Thoracic aorta (tissue), 2 donors: ENCODE measurements around the gene NCF4. TPM values are rescaled to one million over a fixed set of nuclear protein-coding genes. Genes with fewer than 3 reads are reported as not detected.

ENCODE experiments used
- ATAC-seq: fragments of 150-250 bp; one replicate; pipeline ENCODE4 v1.8.0; 2017; ENCODE audit warnings: low read depth; ENCODE audit not compliant: insufficient number of reproducible peaks, low FRiP score
- DNase-seq: peaks from one replicate; pipeline ENCODE4 v3.0.0-alpha.2; 2020; ENCODE audit warnings: low spot score
- H3K27ac ChIP-seq, 2 donors: fragments of 200-600 bp; sonication (generic); 1 replicate in 1 of 2; 2 replicates in 1 of 2; pipeline ENCODE4 v1.5.1; 2016; ENCODE audit warnings: mild to moderate bottlenecking in 2 of 2, moderate library complexity in 2 of 2
- H3K27me3 ChIP-seq: fragments of 200-600 bp; sonication (generic); replicated peaks from 2 replicates; pipeline ENCODE4 v1.6.0; 2016; ENCODE audit warnings: mild to moderate bottlenecking; ENCODE audit not compliant: insufficient read depth
- H3K36me3 ChIP-seq: fragments of 200-600 bp; sonication (generic); one replicate; pipeline ENCODE4 v1.5.1; 2016
- H3K4me1 ChIP-seq, 2 donors: fragments of 200-600 bp; sonication (generic); 1 replicate in 1 of 2; 2 replicates in 1 of 2; pipeline versions ENCODE4 v1.5.1 to v1.6.0; 2016; ENCODE audit warnings: low read depth in 2 of 2, mild to moderate bottlenecking in 1 of 2; ENCODE audit not compliant: control insufficient read depth in 1 of 2
- H3K4me3 ChIP-seq: fragments of 200-600 bp; sonication (generic); 2 replicates; pipeline ENCODE4 v1.5.1; 2016; ENCODE audit warnings: mild to moderate bottlenecking
- H3K9me3 ChIP-seq: fragments of 200-600 bp; sonication (generic); 2 replicates; pipeline ENCODE4 v1.5.1; 2016
- CTCF ChIP-seq: fragments of 200-600 bp; sonication (generic); IDR thresholded peaks from one replicate; pipeline ENCODE4 v1.5.1; 2019; ENCODE audit warnings: antibody characterized with exemption
- total RNA-seq, 2 donors: library from RNA; depleted of rRNA; stranded (reverse); fragments of >200 nt; gene quantifications; one replicate each; pipeline versions ENCODE4 v1.1.0 to v1.2.3, GENCODE V29; 2016

The NCF4 gene
- total RNA-seq, 2 donors from 2014 or later = 38.1 to 68.8 TPM

- Histone ChIP-seq H3K36me3 (no peaks in the 10 kb centered on the region), H3K27ac (no peak overlapping the region), H3K27me3 (no peaks in the 10 kb centered on the region), H3K4me3 (no peak overlapping the region), H3K9me3 (no peaks in the 10 kb centered on the region), H3K4me1 (no peaks in the 10 kb centered on the region)
- no peak for TF ChIP-seq CTCF
- DNase-seq (no peak), ATAC-seq (no peak)
Measured at GRCh38 chr22:36830601-36831000, 30.2 kb upstream of the NCF4 start.

GRCh38 chr22:36831206-36831605 is 29.6 kb upstream of the NCF4 start:
- no peaks in the 10 kb centered on the region for H3K9me3 ChIP-seq
- H3K27ac ChIP-seq = no peak overlapping the region
- DNase-seq = no peak
- H3K36me3 ChIP-seq = no peaks in the 10 kb centered on the region
- no peak for TF ChIP-seq CTCF
- no peaks in the 10 kb centered on the region for H3K27me3 ChIP-seq
- H3K4me3 ChIP-seq = no peak overlapping the region
- no peaks in the 10 kb centered on the region for H3K4me1 ChIP-seq
- no peak for ATAC-seq

- ATAC-seq (no peak), DNase-seq (no peak)
- Histone ChIP-seq H3K9me3 (no peaks in the 10 kb centered on the region), H3K36me3 (no peaks in the 10 kb centered on the region), H3K4me3 (no peak overlapping the region), H3K27ac (no peak overlapping the region), H3K4me1 (no peaks in the 10 kb centered on the region), H3K27me3 (no peaks in the 10 kb centered on the region)
- TF ChIP-seq CTCF = no peak
Measured at GRCh38 chr22:36831717-36832116, 29.1 kb upstream of the NCF4 start.

GRCh38 chr22:36833073-36833472 is 27.7 kb upstream of the NCF4 start:
- no peak for ATAC-seq
- TF ChIP-seq CTCF = no peak
- no peaks in the 10 kb centered on the region for H3K9me3 ChIP-seq

GRCh38 chr22:36835903-36836302 is 24.9 kb upstream of the NCF4 start:
- no peak for DNase-seq
- H3K4me3 ChIP-seq = no peak overlapping the region
- ATAC-seq = no peak
- no peaks in the 10 kb centered on the region for H3K36me3 ChIP-seq
- no peak for TF ChIP-seq CTCF
- no peaks in the 10 kb centered on the region for H3K4me1 ChIP-seq
- H3K9me3 ChIP-seq = no peaks in the 10 kb centered on the region
- H3K27me3 ChIP-seq = no peaks in the 10 kb centered on the region
- H3K27ac ChIP-seq = no peak overlapping the region

More at GRCh38 chr22:36833073-36833472, 27.7 kb upstream of the NCF4 start:
- DNase-seq = no peak
- Histone ChIP-seq H3K4me3 (no peak overlapping the region), H3K27me3 (no peaks in the 10 kb centered on the region), H3K36me3 (no peaks in the 10 kb centered on the region), H3K4me1 (no peaks in the 10 kb centered on the region), H3K27ac (no peak overlapping the region)
